Inferior parietal cortex (tissue), 1 donor: ENCODE results near the gene SLC25A45.

Experiments used
- DNase-seq: peaks from one replicate; pipeline ENCODE4 v3.0.0-alpha.2; 2016; ENCODE audit errors: extremely low spot score

Gene SLC25A45

GRCh38 chr11:65382033-65382803, at the start of gene SLC25A45:
SLC25A45 (minus strand) TSS chr11:65382646; CDS start chr11:65381951, 695 bp downstream.
- peak; percentile 88 for DNase-seq

- no peak for DNase-seq
Observed at GRCh38 chr11:65431451-65432099, 49.1 kb upstream of the SLC25A45 start.

- no peak for DNase-seq
Observed at GRCh38 chr11:65430406-65431217, 48.2 kb upstream of the SLC25A45 start.

DNA sequence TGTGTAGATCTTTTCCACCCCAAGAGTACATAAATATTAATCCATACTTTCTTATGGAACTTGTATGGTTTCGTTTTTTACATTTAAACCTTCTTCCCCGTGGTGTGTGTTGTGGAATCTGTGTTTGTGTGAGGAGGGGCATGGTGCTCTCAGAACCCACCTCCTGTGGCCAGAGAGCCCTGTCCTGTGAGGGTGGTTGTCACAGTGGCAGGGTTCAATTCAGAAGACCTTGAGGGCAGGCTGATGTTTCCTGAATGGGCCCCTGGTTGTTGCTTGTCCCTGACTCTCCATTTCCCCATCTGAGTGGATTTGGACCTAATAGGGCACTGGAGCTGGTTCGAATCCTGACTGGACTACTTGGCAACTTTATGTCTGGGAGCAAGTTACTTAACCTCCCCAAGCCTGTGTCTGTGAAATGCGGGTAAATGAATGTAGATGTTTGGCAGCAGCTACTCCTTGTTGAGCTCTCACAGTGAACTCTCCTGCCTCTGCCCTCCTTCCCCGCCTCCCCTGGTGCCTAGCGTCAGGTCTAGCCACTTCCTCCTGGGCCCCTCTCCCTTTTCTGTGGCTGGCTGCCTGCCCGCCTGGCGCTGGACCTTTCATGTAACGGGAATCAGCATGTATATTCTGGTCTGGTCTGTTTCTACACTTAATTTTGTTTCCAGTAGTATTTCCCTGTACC, 47.4 kb upstream of the SLC25A45 start:
- DNase-seq, result no peak

GRCh38 chr11:65429068-65429681, 46.7 kb upstream of the SLC25A45 start:
- DNase-seq, result no peak

GRCh38 chr11:65428578-65429067, 46.2 kb upstream of the SLC25A45 start:
- no peak for DNase-seq

- no peak for DNase-seq
Observed at GRCh38 chr11:65427691-65428577, 45.5 kb upstream of the SLC25A45 start.

GRCh38 chr11:65426839-65427690, 44.6 kb upstream of the SLC25A45 start:
- no peak for DNase-seq

- peak; percentile 59 for DNase-seq
Observed at GRCh38 chr11:65425971-65426838, 43.8 kb upstream of the SLC25A45 start.

DNA sequence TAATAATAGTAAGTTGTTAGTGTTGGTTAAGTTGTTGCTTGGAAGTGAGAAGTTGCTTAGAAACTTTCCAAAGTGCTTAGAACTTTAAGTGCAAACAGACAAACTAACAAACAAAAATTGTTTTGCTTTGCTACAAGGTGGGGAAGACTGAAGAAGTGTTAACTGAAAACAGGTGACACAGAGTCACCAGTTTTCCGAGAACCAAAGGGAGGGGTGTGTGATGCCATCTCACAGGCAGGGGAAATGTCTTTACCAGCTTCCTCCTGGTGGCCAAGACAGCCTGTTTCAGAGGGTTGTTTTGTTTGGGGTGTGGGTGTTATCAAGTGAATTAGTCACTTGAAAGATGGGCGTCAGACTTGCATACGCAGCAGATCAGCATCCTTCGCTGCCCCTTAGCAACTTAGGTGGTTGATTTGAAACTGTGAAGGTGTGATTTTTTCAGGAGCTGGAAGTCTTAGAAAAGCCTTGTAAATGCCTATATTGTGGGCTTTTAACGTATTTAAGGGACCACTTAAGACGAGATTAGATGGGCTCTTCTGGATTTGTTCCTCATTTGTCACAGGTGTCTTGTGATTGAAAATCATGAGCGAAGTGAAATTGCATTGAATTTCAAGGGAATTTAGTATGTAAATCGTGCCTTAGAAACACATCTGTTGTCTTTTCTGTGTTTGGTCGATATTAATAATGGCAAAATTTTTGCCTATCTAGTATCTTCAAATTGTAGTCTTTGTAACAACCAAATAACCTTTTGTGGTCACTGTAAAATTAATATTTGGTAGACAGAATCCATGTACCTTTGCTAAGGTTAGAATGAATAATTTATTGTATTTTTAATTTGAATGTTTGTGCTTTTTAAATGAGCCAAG, 42.9 kb upstream of the SLC25A45 start:
- peak; percentile 70 for DNase-seq

GRCh38 chr11:65424205-65425104, 42.0 kb upstream of the SLC25A45 start:
- no peak for DNase-seq

- DNase-seq, result no peak
Observed at GRCh38 chr11:65423516-65424204, 41.2 kb upstream of the SLC25A45 start.

GRCh38 chr11:65422633-65423515, 40.4 kb upstream of the SLC25A45 start, which contains the start of gene NEAT1:
NEAT1 (plus strand) TSS chr11:65422798.
- DNase-seq, result peak; percentile 88
